K562 (cell line): ENCODE results near the gene SRBD1. TPM values are rescaled to one million over a fixed set of nuclear protein-coding genes. Genes with fewer than 3 reads are reported as not detected.
A peak's percentile ranks its signal among the peaks of the same experiment; 100 is the strongest.

Source experiments
- ATAC-seq: fragments of 200-7000 bp; cut with Tn5 transposase; 3 replicates; pipeline ENCODE4 v1.9.1; 2020; ENCODE audit warnings: moderate library complexity
- BruUV-seq: library from RNA; stranded (reverse); fragments of 400-500 nt; replicated peaks from 2 replicates; lab custom pipeline; 2021; lab: Mats Ljungman, UMichigan
- CTCF ChIA-PET: fragments of 300-600 bp; formaldehyde crosslinking; extraction: SDS; loops from one replicate; lab custom pipeline; 2021; ENCODE audit warnings: low intra/inter-chr PET ratio; lab: Yijun Ruan, JAX
- POLR2A ChIA-PET: fragments of 300-600, 350-650 bp; sonication (Branson Sonifier 250); formaldehyde crosslinking; extraction: SDS; loops from one replicate; lab custom pipeline; 2021; ENCODE audit warnings: antibody characterized with exemption, inconsistent platforms; lab: Yijun Ruan, JAX
- DNase-seq, 4 experiments: peaks; one replicate each; pipeline versions ENCODE4 v3.0.0 to v3.0.0-alpha.2; 2011 to 2018; ENCODE audit warnings: low spot score in 3 of 4, mixed read lengths in 3 of 4; ENCODE audit errors: extremely low read depth in 1 of 4
- FAIRE-seq: peaks from 2 replicates; lab custom pipeline; 2011; peaks lifted over from hg19 to GRCh38; lab: Jason Lieb, UNC
- H2AFZ ChIP-seq: 2 replicates; pipeline ENCODE4 v1.6.0; 2011; ENCODE audit warnings: low read depth, low read length, control low read depth, inconsistent platforms
- H3K27ac ChIP-seq: fragments of 200-600 bp; 3 replicates; pipeline ENCODE4 v1.8.0; 2011; ENCODE audit warnings: low read depth, mild to moderate bottlenecking, control low read depth, inconsistent platforms, low read length, moderate library complexity, mixed read lengths; ENCODE audit errors: extremely low read depth
- H3K27me3 ChIP-seq, 2 experiments: fragments of 300-600 bp in 1 of 2; 2 replicates in 1 of 2; 3 replicates in 1 of 2; pipeline versions ENCODE4 v1.6.0 to v1.8.0; 2011; ENCODE audit warnings: inconsistent platforms in 2 of 2, low read length in 2 of 2, mild to moderate bottlenecking in 1 of 2, mixed read lengths in 1 of 2, moderate library complexity in 1 of 2; ENCODE audit not compliant: control insufficient read depth in 2 of 2, insufficient read depth in 2 of 2
- H3K36me3 ChIP-seq: fragments of 300-600 bp; 3 replicates; pipeline ENCODE4 v1.8.0; 2011; ENCODE audit warnings: mild to moderate bottlenecking, low read length, inconsistent platforms; ENCODE audit not compliant: control insufficient read depth, insufficient read depth
- H3K4me1 ChIP-seq, 2 experiments: fragments of 200-600 bp in 1 of 2; replicated peaks in 1 of 2; 2 replicates in 1 of 2; 3 replicates in 1 of 2; pipeline versions ENCODE4 v1.5.1 to v1.8.0; 2011; ENCODE audit warnings: inconsistent platforms in 2 of 2, low read length in 2 of 2, mild to moderate bottlenecking in 1 of 2, mixed read lengths in 1 of 2, moderate library complexity in 1 of 2; ENCODE audit not compliant: control insufficient read depth in 2 of 2, insufficient read depth in 2 of 2
- H3K4me2 ChIP-seq: 2 replicates; pipeline ENCODE4 v1.6.1; 2011; ENCODE audit warnings: low read length, control low read depth, inconsistent platforms, mixed read lengths; ENCODE audit not compliant: insufficient read depth
- H3K4me3 ChIP-seq: fragments of 200-600 bp; sonication (generic), shearing (Covaris generic); 2 replicates; pipeline ENCODE4 v1.5.1; 2016; ENCODE audit warnings: control low read depth, inconsistent platforms
- H3K79me2 ChIP-seq: fragments of 200-600 bp; 3 replicates; pipeline ENCODE4 v1.8.0; 2011; ENCODE audit warnings: low read length, inconsistent platforms; ENCODE audit not compliant: control insufficient read depth, insufficient read depth
- H3K9ac ChIP-seq, 2 experiments: 2 replicates each; pipeline versions ENCODE4 v1.6.0 to v1.6.1; 2011; ENCODE audit warnings: low read depth in 2 of 2, low read length in 2 of 2, control low read depth in 1 of 2, inconsistent platforms in 1 of 2, mild to moderate bottlenecking in 1 of 2, mixed read lengths in 1 of 2; ENCODE audit not compliant: insufficient read depth in 1 of 2
- H3K9me1 ChIP-seq: one replicate; pipeline ENCODE4 v1.6.0; 2011; ENCODE audit warnings: inconsistent platforms, mild to moderate bottlenecking, low read length, moderate library complexity; ENCODE audit not compliant: control insufficient read depth, insufficient read depth
- H3K9me3 ChIP-seq: replicated peaks from 2 replicates; pipeline ENCODE4 v1.5.1; 2011; ENCODE audit warnings: low read depth, low read length, inconsistent platforms; ENCODE audit not compliant: control insufficient read depth, insufficient read depth
- H4K20me1 ChIP-seq: replicated peaks from 2 replicates; pipeline ENCODE4 v1.6.1; 2011; ENCODE audit warnings: low read length, inconsistent platforms, mixed read lengths; ENCODE audit not compliant: control insufficient read depth, insufficient read depth
- CEBPZ ChIP-seq: fragments of 150-350 bp; IDR thresholded peaks from 2 replicates; pipeline ENCODE4 v1.6.1; 2014; ENCODE audit warnings: low read depth, mild to moderate bottlenecking, low read length, borderline replicate concordance
- EGR1 ChIP-seq: fragments of 450-650 bp; conservative IDR thresholded peaks from 2 replicates; pipeline ENCODE4 v1.6.1; 2017; ENCODE audit warnings: mild to moderate bottlenecking
- EZH2 ChIP-seq: IDR thresholded peaks from 2 replicates; pipeline ENCODE4 v1.6.1; 2012; ENCODE audit warnings: low read depth, mild to moderate bottlenecking, inconsistent platforms, low read length, borderline replicate concordance
- HSF4 ChIP-seq: fragments of 250-450 bp; sonication (Bioruptor Pico); IDR thresholded peaks from 2 replicates; pipeline ENCODE4 v2.1.2; 2022; ENCODE audit warnings: mild to moderate bottlenecking, moderate library complexity, borderline replicate concordance
- NFIX ChIP-seq: fragments of 250-450 bp; sonication (Bioruptor Pico); IDR thresholded peaks from 2 replicates; pipeline ENCODE4 v1.4.0; 2020; ENCODE audit warnings: low read depth, mild to moderate bottlenecking, moderate library complexity
- PATZ1 ChIP-seq: fragments of 250-450 bp; sonication (Bioruptor Pico); IDR thresholded peaks from 2 replicates; pipeline ENCODE4 v1.5.0; 2020; ENCODE audit warnings: mild to moderate bottlenecking, borderline replicate concordance
- SIX5 ChIP-seq, 2 experiments: IDR thresholded peaks; 2 replicates each; pipeline ENCODE4 v1.6.1; 2011; ENCODE audit warnings: low read length in 2 of 2, borderline replicate concordance in 1 of 2, low read depth in 1 of 2, mild to moderate bottlenecking in 1 of 2, moderate library complexity in 1 of 2; ENCODE audit not compliant: insufficient read depth in 1 of 2
- TOE1 ChIP-seq, 2 experiments: fragments of 450-650 bp in 1 of 2; sonication (generic) in 1 of 2; formaldehyde crosslinking in 1 of 2; IDR thresholded peaks; 2 replicates each; pipeline versions ENCODE4 v1.7.1 to v1.8.0; 2016 to 2022; ENCODE audit warnings: borderline replicate concordance in 2 of 2, mild to moderate bottlenecking in 2 of 2, antibody characterized with exemption in 1 of 2, inconsistent platforms in 1 of 2, low read depth in 1 of 2, missing genetic modification reagents in 1 of 2, moderate library complexity in 1 of 2
- ZBTB8A ChIP-seq: fragments of 450-650 bp; IDR thresholded peaks from 2 replicates; pipeline ENCODE4 v1.6.1; 2018; ENCODE audit warnings: mild to moderate bottlenecking, moderate library complexity; ENCODE audit not compliant: partially characterized antibody
- ZFP36 ChIP-seq: fragments of 150-350 bp; IDR thresholded peaks from 2 replicates; pipeline ENCODE4 v1.6.1; 2018; ENCODE audit warnings: low read length, low read depth; ENCODE audit not compliant: partially characterized antibody
- ZFPM2 ChIP-seq: fragments of 250-450 bp; sonication (Bioruptor Pico); IDR thresholded peaks from 2 replicates; pipeline ENCODE4 v1.5.1; 2022; ENCODE audit warnings: mild to moderate bottlenecking
- ZNF134 ChIP-seq: fragments of 250-450 bp; sonication (Bioruptor Pico); conservative IDR thresholded peaks from 2 replicates; pipeline ENCODE4 v1.4.0; 2020
- ZNF253 ChIP-seq: fragments of 250-450 bp; sonication (Bioruptor Pico); conservative IDR thresholded peaks from 2 replicates; pipeline ENCODE4 v1.6.1; 2021; ENCODE audit warnings: mild to moderate bottlenecking
- WGBS: fragments of 100-300 bp; shearing (Covaris generic); methylation state at CpG from one replicate; pipeline ENCODE4 v1.1.6; 2016; ENCODE audit warnings: low coverage, mixed read lengths; ENCODE audit not compliant: insufficient coverage; ENCODE audit errors: missing lambda C conversion rate; 5-methylcytosine and 5-hydroxymethylcytosine counted together
- in situ Hi-C: fragments of 300-500 bp; cut with MboI; formaldehyde crosslinking; loops from 4 replicates; pipeline ENCODE4 v1.15.0; 2018; ENCODE audit warnings: inconsistent platforms, mixed read lengths
- intact Hi-C: fragments of 100-400 bp; cut with micrococcal nuclease; formaldehyde crosslinking; loops from 2 replicates; pipeline ENCODE4 v1.14.2; 2022
- polyA plus RNA-seq, 8 experiments: library from polyadenylated mRNA; depleted of rRNA in 4 of 8; stranded (reverse) in 5 of 8; unstranded in 3 of 8; fragments of >200 nt; fragmentation: Nextera tagmentation in 2 of 8; fragmentation: Illumina TruSeq in 1 of 8; extraction: Ambion mirVana in 2 of 8; extraction: Trizol in 1 of 8; gene quantifications; 2 replicates each; pipeline versions ENCODE4 v1.2.1 to v1.2.3, GENCODE V29; 2011 to 2014; ENCODE audit warnings: inconsistent platforms in 1 of 8, missing spikeins in 1 of 8
- total RNA-seq, 7 experiments: library from RNA; depleted of rRNA in 6 of 7; stranded (reverse); fragments of >200 nt in 6 of 7; fragmentation: Illumina TruSeq in 2 of 7; extraction: Trizol in 2 of 7; gene quantifications; 2 replicates each; pipeline versions ENCODE4 v1.2.1 to v1.2.3, GENCODE V29; 2011 to 2021; ENCODE audit warnings: low replicate concordance in 1 of 7

SRBD1 gene
- total and polyA plus RNA-seq, 9 of the 15 experiments (the other 6 are each of a cell fraction or from before 2014, with no cell fraction given): 6.9 to 23.2 (median 14.7) TPM

GRCh38 chr2:45460825-45461224, 150.2 kb downstream of the SRBD1 start:
- FAIRE-seq: no peak
- intact Hi-C loops: no loop called here
- BruUV-seq: no TSS peak

GRCh38 chr2:45459860-45460259, 151.2 kb downstream of the SRBD1 start:
- no peaks in the 10 kb centered on the region for H4K20me1 ChIP-seq
- no peak for DNase-seq
- no peaks in the 10 kb centered on the region for H3K79me2 ChIP-seq
- H3K9me1 ChIP-seq: no peaks in the 10 kb centered on the region
- intact Hi-C loops (no loop called here), in situ Hi-C loops (no loop called here)
- no TSS peak for BruUV-seq
- FAIRE-seq: no peak
- no peak for ATAC-seq
- H3K27me3 ChIP-seq: no peaks in the 10 kb centered on the region
- H3K9me3 ChIP-seq: no peaks in the 10 kb centered on the region
- WGBS: 54% methylated on average over 3 of the region's 3 CpGs
- CTCF ChIA-PET: no interaction called here
- H3K27ac ChIP-seq: no peak overlapping the region
- no peak overlapping the region for H3K4me2 ChIP-seq
- POLR2A ChIA-PET: no interaction called here
- H2AFZ ChIP-seq: no peak overlapping the region
- 0 out of 3 replicates have a peak, but pooled peaks cover 2% of the 10 kb centered on the region for H3K36me3 ChIP-seq
- no peak overlapping the region for H3K4me3 ChIP-seq
- no peak overlapping the region for H3K9ac ChIP-seq
- peaks cover 0 to 8% of the 10 kb centered on the region in 2 experiments; a peak in 2 of 5 replicates for H3K4me1 ChIP-seq
- TF ChIP-seq PATZ1 (CRISPR knock-in tag): no peak
- no peak for TF ChIP-seq ZFP36
- no peak for TF ChIP-seq CEBPZ
- no peak for TF ChIP-seq ZNF134 (CRISPR knock-in tag)
- TF ChIP-seq ZFPM2 (CRISPR knock-in tag): no peak
- no peak for TF ChIP-seq ZNF253 (CRISPR knock-in tag)
- TF ChIP-seq ZBTB8A: no peak
- peak; percentile 68 for TF ChIP-seq NFIX (CRISPR knock-in tag)
- no peak for TF ChIP-seq HSF4 (CRISPR knock-in tag)

More at GRCh38 chr2:45460825-45461224, 150.2 kb downstream of the SRBD1 start:
- no peak for DNase-seq
- no peak for TF ChIP-seq SIX5 (IDR thresholded peaks at IDR 0.05; ENCODE audit: borderline replicate concordance in 1 of 2, insufficient read depth in 1 of 2, low read depth in 1 of 2, low read length in 2 of 2)
- TF ChIP-seq EGR1: no peak
- TF ChIP-seq TOE1 (IDR thresholded peaks at IDR 0.05; ENCODE audit: borderline replicate concordance): no peak
- TF ChIP-seq TOE1 (CRISPR knock-in tag; IDR thresholded peaks at IDR 0.05; ENCODE audit: borderline replicate concordance, low read depth): no peak
- no peak for TF ChIP-seq EZH2
- TF ChIP-seq, all 486 proteins: peak for 0
- Histone ChIP-seq H2AFZ (no peak overlapping the region), H3K36me3 (0 out of 3 replicates have a peak, but pooled peaks cover 2% of the 10 kb centered on the region), H3K4me1 (peaks cover 0 to 8% of the 10 kb centered on the region in 2 experiments; a peak in 2 of 5 replicates), H3K79me2 (no peaks in the 10 kb centered on the region), H3K4me3 (no peak overlapping the region), H3K27me3 (no peaks in the 10 kb centered on the region), H3K4me2 (no peak overlapping the region), H3K9ac (no peak overlapping the region), H3K9me3 (no peaks in the 10 kb centered on the region), H3K27ac (no peak overlapping the region), H3K9me1 (no peaks in the 10 kb centered on the region), H4K20me1 (no peaks in the 10 kb centered on the region)
- ChIA-PET POLR2A (no interaction called here), CTCF (no interaction called here)
- in situ Hi-C loops: no loop called here
- 79% methylated on average over 6 of the region's 6 CpGs for WGBS
- ATAC-seq: no peak
